ENCODE results near the gene BMPR1A. TPM values are rescaled to one million over a fixed set of nuclear protein-coding genes. Genes with fewer than 3 reads are reported as not detected.

The BMPR1A gene
- total and polyA plus RNA-seq, 2 of the 13 experiments (the other 11 are each of a cell fraction or from before 2014, with no cell fraction given), result 17.8 to 44.2 TPM

GRCh38 chr10:86965986-86966654 is 209.7 kb downstream of the BMPR1A start:
- Histone ChIP-seq H3K4me2 (ENCODE audit: low read depth, low read length) (peak overlapping the region; percentile 88), H3K4me3 (replicated peaks in 1 of 3; ENCODE audit: insufficient read depth in 1 of 3, low read depth in 2 of 3, low read length in 3 of 3) (peak overlapping the region in 1 of 3 experiments; percentile 56; a peak in 2 of 6 replicates), H3K27me3 (ENCODE audit: control insufficient read depth in 1 of 2, insufficient read depth in 2 of 2, low read length in 2 of 2) (peaks cover 7 to 62% of the 10 kb centered on the region in 2 experiments; a peak in 4 of 5 replicates), H3K36me3 (replicated peaks in 1 of 2; ENCODE audit: control insufficient read depth in 1 of 2, insufficient read depth in 2 of 2, low read length in 2 of 2) (no peaks in the 10 kb centered on the region), H3K4me1 (ENCODE audit: insufficient read depth, low read length) (peaks cover 30% of the 10 kb centered on the region), H3K9me3 (ENCODE audit: low read length) (no peaks in the 10 kb centered on the region), H3K27ac (ENCODE audit: extremely low read length, insufficient read depth, low read length) (no peak overlapping the region), H2AFZ (ENCODE audit: low read length) (peak overlapping the region; percentile 70), H3K79me2 (ENCODE audit: insufficient read depth, low read length) (no peaks in the 10 kb centered on the region), H4K20me1 (ENCODE audit: insufficient read depth, low read length) (no peaks in the 10 kb centered on the region), H3K9ac (ENCODE audit: insufficient read depth, low read depth, low read length) (no peak overlapping the region)
- BruUV-seq (replicated peaks), result no TSS peak
- DNase-seq (ENCODE audit: low spot score) (no peak), FAIRE-seq (no peak), ATAC-seq (no peak)
- ChIA-PET CTCF (ENCODE audit: low intra/inter-chr PET ratio, low total read pairs) (interaction anchor here (2.6 kb wide), 1 partner anchor 26 kb away, joined by 26 read pairs; no protein-coding TSS in a partner anchor), POLR2A (no interaction called here)
- in situ Hi-C loops (cut with HindIII; ENCODE audit: extremely low pct_ligation_motif_present, low pct_unique_long_range_greater_than_20kb), result no loop called here
- 42% methylated on average over 10 of the region's 11 CpGs for WGBS (ENCODE audit: low lambda C conversion rate)
- intact Hi-C loops (cut with micrococcal nuclease; ENCODE audit: unreplicated experiment), result no loop called here
- no peak for TF ChIP-seq HDAC6 (IDR thresholded peaks at IDR 0.05; ENCODE audit: low read depth, low read length)
- TF ChIP-seq ZNF703 (CRISPR knock-in tag; IDR thresholded peaks at IDR 0.05; ENCODE audit: borderline replicate concordance), result no peak
- TF ChIP-seq SP4 (CRISPR knock-in tag; IDR thresholded peaks at IDR 0.05), result peak; percentile 28; the same call in 1 of the 2 replicates
- TF ChIP-seq, protein P1, sequence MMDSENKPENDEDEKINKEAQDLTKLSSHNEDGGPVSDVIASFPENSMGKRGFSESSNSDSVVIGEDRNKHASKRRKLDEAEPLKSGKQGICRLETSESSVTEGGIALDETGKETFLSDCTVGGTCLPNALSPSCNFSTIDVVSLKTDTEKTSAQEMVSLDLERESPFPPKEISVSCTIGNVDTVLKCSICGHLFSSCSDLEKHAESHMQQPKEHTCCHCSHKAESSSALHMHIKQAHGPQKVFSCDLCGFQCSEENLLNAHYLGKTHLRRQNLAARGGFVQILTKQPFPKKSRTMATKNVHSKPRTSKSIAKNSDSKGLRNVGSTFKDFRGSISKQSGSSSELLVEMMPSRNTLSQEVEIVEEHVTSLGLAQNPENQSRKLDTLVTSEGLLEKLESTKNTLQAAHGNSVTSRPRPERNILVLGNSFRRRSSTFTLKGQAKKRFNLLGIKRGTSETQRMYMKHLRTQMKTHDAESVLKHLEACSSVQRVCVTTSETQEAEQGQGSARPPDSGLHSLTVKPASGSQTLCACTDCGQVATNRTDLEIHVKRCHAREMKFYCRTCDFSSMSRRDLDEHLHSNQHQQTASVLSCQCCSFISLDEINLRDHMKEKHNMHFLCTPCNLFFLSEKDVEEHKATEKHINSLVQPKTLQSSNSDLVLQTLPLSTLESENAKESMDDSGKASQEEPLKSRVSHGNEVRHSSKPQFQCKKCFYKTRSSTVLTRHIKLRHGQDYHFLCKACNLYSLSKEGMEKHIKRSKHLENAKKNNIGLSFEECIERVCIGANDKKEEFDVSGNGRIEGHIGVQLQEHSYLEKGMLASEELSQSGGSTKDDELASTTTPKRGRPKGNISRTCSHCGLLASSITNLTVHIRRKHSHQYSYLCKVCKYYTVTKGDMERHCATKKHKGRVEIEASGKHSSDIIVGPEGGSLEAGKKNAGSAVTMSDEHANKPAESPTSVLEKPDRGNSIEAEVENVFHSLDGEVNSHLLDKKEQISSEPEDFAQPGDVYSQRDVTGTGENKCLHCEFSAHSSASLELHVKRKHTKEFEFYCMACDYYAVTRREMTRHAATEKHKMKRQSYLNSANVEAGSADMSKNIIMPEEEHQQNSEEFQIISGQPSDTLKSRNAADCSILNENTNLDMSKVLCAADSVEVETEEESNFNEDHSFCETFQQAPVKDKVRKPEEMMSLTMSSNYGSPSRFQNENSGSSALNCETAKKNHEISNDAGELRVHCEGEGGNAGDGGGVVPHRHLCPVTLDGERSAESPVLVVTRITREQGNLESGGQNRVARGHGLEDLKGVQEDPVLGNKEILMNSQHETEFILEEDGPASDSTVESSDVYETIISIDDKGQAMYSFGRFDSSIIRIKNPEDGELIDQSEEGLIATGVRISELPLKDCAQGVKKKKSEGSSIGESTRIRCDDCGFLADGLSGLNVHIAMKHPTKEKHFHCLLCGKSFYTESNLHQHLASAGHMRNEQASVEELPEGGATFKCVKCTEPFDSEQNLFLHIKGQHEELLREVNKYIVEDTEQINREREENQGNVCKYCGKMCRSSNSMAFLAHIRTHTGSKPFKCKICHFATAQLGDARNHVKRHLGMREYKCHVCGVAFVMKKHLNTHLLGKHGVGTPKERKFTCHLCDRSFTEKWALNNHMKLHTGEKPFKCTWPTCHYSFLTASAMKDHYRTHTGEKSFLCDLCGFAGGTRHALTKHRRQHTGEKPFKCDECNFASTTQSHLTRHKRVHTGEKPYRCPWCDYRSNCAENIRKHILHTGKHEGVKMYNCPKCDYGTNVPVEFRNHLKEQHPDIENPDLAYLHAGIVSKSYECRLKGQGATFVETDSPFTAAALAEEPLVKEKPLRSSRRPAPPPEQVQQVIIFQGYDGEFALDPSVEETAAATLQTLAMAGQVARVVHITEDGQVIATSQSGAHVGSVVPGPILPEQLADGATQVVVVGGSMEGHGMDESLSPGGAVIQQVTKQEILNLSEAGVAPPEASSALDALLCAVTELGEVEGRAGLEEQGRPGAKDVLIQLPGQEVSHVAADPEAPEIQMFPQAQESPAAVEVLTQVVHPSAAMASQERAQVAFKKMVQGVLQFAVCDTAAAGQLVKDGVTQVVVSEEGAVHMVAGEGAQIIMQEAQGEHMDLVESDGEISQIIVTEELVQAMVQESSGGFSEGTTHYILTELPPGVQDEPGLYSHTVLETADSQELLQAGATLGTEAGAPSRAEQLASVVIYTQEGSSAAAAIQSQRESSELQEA (CRISPR knock-in tag; IDR thresholded peaks at IDR 0.05; ENCODE audit: not compliant biosample characterization), result peak; percentile 34
- TF ChIP-seq ZBTB33 (CRISPR knock-in tag; IDR thresholded peaks at IDR 0.05), result peak; percentile 71
- TF ChIP-seq, protein P2, sequence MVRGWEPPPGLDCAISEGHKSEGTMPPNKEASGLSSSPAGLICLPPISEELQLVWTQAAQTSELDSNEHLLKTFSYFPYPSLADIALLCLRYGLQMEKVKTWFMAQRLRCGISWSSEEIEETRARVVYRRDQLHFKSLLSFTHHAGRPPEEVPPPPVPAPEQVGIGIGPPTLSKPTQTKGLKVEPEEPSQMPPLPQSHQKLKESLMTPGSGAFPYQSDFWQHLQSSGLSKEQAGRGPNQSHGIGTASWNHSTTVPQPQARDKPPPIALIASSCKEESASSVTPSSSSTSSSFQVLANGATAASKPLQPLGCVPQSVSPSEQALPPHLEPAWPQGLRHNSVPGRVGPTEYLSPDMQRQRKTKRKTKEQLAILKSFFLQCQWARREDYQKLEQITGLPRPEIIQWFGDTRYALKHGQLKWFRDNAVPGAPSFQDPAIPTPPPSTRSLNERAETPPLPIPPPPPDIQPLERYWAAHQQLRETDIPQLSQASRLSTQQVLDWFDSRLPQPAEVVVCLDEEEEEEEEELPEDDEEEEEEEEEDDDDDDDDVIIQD (CRISPR knock-in tag; IDR thresholded peaks at IDR 0.05; ENCODE audit: low read depth), result no peak
- no peak for TF ChIP-seq PHF5A (CRISPR knock-in tag; IDR thresholded peaks at IDR 0.05; ENCODE audit: low read depth, unreplicated experiment)
- TF ChIP-seq ZFP41 (CRISPR knock-in tag; IDR thresholded peaks at IDR 0.05; ENCODE audit: borderline replicate concordance), result 0 out of 2 replicates have a peak, but pooled peaks have one; percentile 2

Measured in HepG2 (cell line).